ENCODE data around the gene RHCG.

RHCG gene

GRCh38 chr15:89442671-89443307 lies 53.6 kb downstream of the RHCG start:
- DNase-seq, result no peak

- no peak for DNase-seq
Measured at GRCh38 chr15:89442155-89442554, 54.2 kb downstream of the RHCG start.

GRCh38 chr15:89441295-89441812 lies 55.0 kb downstream of the RHCG start:
- no peak for DNase-seq

- DNase-seq, result no peak
Measured at GRCh38 chr15:89439764-89440163, 56.6 kb downstream of the RHCG start.

- DNase-seq, result no peak
Measured at GRCh38 chr15:89436560-89437311, 59.6 kb downstream of the RHCG start.

- no peak for DNase-seq
Measured at GRCh38 chr15:89435362-89435761, 61.0 kb downstream of the RHCG start.

GRCh38 chr15:89433686-89434085 lies 62.7 kb downstream of the RHCG start:
- no peak for DNase-seq

- peak; percentile 90 for DNase-seq
Measured at GRCh38 chr15:89430530-89431341, 65.6 kb downstream of the RHCG start.

GRCh38 chr15:89429986-89430385 lies 66.4 kb downstream of the RHCG start:
- DNase-seq, result no peak

GRCh38 chr15:89429023-89429422 lies 67.4 kb downstream of the RHCG start:
- no peak for DNase-seq

- DNase-seq, result no peak
Measured at GRCh38 chr15:89428246-89428645, 68.1 kb downstream of the RHCG start.

- DNase-seq, result no peak
Measured at GRCh38 chr15:89426500-89426899, 69.9 kb downstream of the RHCG start.

GRCh38 chr15:89423981-89424380 lies 72.4 kb downstream of the RHCG start:
- no peak for DNase-seq
